GM18502 (cell line): Measurements from ENCODE around the gene SV2C.

Experiments
- ATAC-seq: cut with Tn5 transposase; IDR thresholded peaks from one replicate; pipeline ENCODE4 v1.9.1; 2021; ENCODE audit warnings: mild to moderate bottlenecking; ENCODE audit not compliant: unreplicated experiment, poor library complexity

Gene SV2C

GRCh38 chr5:76196457-76196856 is 113.3 kb downstream of the SV2C start:
- no peak for ATAC-seq

GRCh38 chr5:76196886-76197489 is 113.8 kb downstream of the SV2C start:
- no peak for ATAC-seq

DNA sequence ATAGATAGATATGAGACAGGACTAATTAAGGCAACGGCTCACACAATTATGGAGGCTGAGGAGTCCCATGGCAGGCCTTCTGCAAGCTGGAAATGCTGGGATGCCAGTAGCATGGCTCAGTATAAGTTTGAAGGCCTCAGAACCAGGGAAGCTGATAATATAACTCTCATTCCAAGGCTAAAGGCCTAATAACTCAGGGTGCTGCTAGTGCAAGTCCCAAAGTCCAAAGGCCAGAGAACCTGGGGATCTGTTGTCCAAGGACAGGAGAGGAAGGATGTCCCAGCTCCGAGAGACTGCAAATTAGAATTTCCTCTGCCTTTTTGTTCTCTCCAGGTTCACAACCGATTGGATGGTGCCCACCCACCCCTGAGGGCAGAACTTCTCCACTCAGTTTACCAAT is 114.5 kb downstream of the SV2C start:
- ATAC-seq, result no peak

- no peak for ATAC-seq
These were observed 116.4 kb downstream of the SV2C start for GRCh38 chr5:76199336-76200318.

GRCh38 chr5:76202182-76202581 is 119.0 kb downstream of the SV2C start:
- no peak for ATAC-seq

- no peak for ATAC-seq
These were observed 121.0 kb downstream of the SV2C start for GRCh38 chr5:76204191-76204590.

GRCh38 chr5:76204713-76205112 is 121.5 kb downstream of the SV2C start:
- no peak for ATAC-seq

DNA sequence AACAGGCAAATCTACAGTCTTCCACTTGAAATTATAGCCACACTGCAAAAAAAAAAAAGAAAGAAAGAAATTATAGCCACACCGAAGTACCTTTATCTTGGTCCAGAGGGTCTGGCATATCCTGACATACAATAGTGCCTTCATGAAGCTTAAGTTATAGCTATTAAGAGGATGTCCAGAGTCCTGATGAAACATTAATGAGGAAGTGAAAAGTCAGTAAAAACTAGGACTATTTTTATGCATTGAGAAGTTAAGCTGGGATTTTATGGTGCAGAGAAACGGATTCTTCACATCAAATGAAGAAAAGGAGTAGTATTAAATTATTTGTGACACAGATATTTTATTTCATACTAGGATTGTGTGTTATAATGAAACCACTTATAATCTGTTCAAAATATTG is 123.9 kb downstream of the SV2C start:
- no peak for ATAC-seq

GRCh38 chr5:76209297-76209696 is 126.1 kb downstream of the SV2C start:
- ATAC-seq, result no peak

DNA sequence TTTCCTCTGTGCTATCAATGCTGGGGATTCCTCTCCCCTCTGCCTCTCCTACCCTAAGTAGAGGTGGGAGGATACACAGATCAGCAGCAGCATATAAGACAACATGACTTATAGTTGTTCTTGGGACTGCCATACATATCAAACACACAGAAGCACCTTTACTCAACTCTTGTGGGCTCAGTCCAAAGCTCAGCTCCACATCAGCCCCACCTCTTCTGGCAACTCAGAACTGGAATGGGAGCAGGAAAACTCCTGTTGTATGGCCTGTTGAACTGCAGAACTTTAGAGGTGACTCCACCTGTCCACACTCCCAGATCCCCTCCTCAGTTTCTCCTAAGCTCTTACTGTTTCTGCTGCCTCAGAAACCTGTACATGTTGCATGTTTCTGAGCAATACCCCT is 127.8 kb downstream of the SV2C start:
- ATAC-seq, result no peak

- no peak for ATAC-seq
These were observed 130.7 kb downstream of the SV2C start for GRCh38 chr5:76213858-76214257.

GRCh38 chr5:76216748-76217147 is 133.6 kb downstream of the SV2C start:
- no peak for ATAC-seq

DNA sequence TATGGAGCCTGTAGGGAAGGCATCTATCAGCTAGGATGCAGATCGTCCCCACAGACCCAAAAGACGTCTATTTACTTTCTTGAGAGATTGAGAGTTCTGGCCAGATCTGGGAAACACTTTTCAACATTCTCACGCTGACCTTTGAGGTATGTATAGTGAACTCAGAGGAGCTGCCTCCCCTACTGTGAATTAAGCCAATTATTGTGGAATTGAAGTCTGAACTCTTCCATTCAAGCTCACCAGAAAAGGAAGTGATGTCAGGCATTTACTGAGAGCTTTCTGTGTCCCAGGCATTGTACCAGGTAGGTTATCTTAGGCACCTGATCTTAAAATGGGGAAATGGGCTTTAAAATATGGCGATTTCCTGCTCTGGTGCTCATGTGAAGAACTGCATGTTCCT is 136.5 kb downstream of the SV2C start:
- ATAC-seq, result no peak

DNA sequence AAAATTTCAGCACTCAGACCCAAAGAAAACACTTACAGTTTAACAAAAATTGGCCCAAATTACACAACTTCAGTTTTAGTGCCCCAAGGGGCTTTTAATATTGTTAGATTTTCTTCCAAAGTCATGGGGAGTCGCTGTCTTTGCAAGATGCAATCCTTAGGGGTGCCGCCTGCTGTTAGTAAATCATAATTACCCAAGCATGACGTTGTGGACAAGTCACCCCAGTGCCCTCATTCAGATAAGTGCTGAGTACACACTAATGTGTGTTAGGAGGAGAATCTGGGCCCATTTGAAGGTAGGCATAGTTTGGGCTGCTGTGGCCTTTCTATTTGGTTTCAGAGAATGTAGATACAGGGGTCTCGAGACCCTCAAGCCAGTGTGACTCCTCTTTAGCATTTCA is 138.1 kb downstream of the SV2C start:
- no peak for ATAC-seq

DNA sequence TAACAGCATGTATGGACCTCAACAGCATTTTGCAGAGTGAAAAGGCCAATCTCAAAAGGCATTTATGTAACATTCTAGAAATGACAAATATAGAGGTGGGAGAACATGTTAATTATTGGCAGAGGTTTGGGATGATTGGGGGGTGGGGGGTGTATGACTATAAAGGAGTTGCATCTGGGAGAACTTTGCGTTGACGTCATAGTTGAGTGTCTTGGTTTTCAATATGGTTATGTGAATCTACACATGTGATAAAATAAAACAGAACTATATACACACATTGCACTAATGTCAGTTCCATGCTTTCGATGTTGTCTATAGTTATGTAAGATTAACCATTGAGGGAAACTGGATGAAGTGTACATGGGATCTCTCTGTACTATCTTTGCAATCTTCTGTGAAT is 139.1 kb downstream of the SV2C start:
- ATAC-seq, result no peak

DNA sequence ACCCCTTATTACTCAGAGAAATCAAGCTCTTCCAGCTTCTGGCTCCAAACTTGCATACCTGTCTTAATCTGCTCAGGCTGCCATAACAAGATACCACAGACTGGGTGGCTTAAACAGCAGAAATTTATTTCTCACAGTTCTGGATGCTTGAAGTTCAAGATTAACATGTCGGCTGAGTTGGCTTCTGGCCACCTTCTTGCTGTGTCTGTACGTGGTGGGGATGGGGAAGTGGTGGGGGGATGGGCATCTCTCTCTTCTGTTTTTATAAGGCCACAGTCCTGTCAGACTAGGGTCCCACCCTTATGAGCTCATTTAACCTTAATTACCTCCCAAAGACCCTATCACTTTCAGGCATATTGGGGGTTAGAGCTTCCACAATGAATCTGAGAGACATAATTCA is 140.5 kb downstream of the SV2C start:
- ATAC-seq, result no peak

GRCh38 chr5:76224898-76225297 is 141.7 kb downstream of the SV2C start:
- no peak for ATAC-seq

- ATAC-seq, result no peak
These were observed 142.2 kb downstream of the SV2C start for GRCh38 chr5:76225336-76225735.

DNA sequence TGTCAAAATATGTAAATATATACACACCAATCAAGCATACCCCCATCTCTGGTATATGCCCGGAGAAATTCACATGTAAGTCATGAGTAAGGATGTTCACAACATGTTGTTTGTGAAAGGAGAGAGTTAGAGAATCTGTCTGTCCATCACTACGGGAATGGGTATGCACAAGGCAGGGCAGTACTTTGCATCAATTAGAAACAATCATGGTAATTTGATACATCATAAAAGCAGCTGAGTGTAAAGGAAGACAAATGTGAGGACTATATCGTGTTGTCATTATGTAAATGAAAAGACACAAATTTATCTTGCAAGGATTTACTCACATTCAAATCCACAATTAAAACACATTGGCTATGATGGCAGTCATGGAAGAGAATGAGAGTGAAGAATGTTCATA is 146.7 kb downstream of the SV2C start:
- no peak for ATAC-seq

DNA sequence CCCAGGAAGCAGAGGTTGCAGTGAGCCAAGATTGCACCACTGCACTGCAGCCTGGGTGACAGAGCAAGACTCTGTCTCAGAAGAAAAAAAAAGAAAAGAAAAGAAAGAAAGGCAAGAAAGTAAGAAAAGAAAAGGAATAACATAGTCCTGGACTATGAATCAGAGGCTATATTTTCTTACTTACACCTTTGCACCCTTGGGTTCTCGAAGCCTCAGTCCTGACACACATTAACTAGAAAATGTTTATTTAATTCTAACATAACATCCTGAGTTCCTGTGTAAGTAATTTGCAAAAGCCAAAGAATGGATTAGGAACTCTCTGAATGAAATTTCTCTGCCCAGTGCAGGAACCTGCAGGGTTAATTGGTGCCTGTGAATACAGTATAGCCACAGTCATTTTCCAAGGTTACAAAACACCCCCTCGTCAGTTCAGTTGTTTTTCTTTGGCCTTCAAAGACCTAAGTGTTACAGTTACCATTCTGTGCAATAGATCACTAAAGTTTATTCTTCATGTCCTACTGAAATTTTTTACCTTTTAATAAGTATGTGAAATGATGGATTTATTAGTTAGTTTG is 147.6 kb downstream of the SV2C start:
- ATAC-seq, result no peak

GRCh38 chr5:76234665-76235064 is 151.5 kb downstream of the SV2C start:
- ATAC-seq, result no peak
